B cell (primary cell): ENCODE results near the gene MGAT5. TPM values are rescaled to one million over a fixed set of nuclear protein-coding genes. Genes with fewer than 3 reads are reported as not detected.

Source experiments
- ATAC-seq: fragments of 200-7000 bp; cut with Tn5 transposase; one replicate; pipeline ENCODE4 v1.10.0; 2021; ENCODE audit warnings: low read depth, mild to moderate bottlenecking, moderate number of reproducible peaks, moderate library complexity
- CTCF ChIA-PET: fragments of 350-600 bp; sonication (Branson Sonifier 250); formaldehyde crosslinking; loops from one replicate; lab custom pipeline; 2021; ENCODE audit warnings: antibody characterized with exemption, inconsistent platforms; lab: Charles Lee
- POLR2A ChIA-PET: fragments of 350-600 bp; sonication (Branson Sonifier 250); formaldehyde crosslinking; loops from one replicate; lab custom pipeline; 2021; ENCODE audit warnings: antibody characterized with exemption; lab: Charles Lee
- DNase-seq: peaks from one replicate; pipeline ENCODE4 v3.0.0; 2013
- H2AFZ ChIP-seq: 2 replicates; pipeline ENCODE4 v1.6.1; 2012; ENCODE audit warnings: mild to moderate bottlenecking, low read depth, low read length; ENCODE audit not compliant: insufficient read depth, poor library complexity, severe bottlenecking
- H3K27ac ChIP-seq, 2 donors: 1 replicate in 1 of 2; 2 replicates in 1 of 2; pipeline ENCODE4 v1.5.1; 2012 to 2013; ENCODE audit warnings: low read length in 2 of 2, mild to moderate bottlenecking in 2 of 2, moderate library complexity in 1 of 2
- H3K27me3 ChIP-seq, 4 experiments: fragments of 200-600 bp in 1 of 4; sonication (generic) in 1 of 4; replicated peaks in 1 of 4; 1 replicate in 2 of 4; 2 replicates in 2 of 4; pipeline versions ENCODE4 v1.6.1 to v1.7.0; 2013 to 2016; ENCODE audit warnings: low read length in 3 of 4, mild to moderate bottlenecking in 2 of 4, mixed read lengths in 1 of 4, moderate library complexity in 1 of 4; ENCODE audit not compliant: insufficient read depth in 4 of 4, control insufficient read depth in 3 of 4; ENCODE audit errors: control extremely low read depth in 1 of 4
- H3K36me3 ChIP-seq, 2 experiments: replicated peaks in 1 of 2; 1 replicate in 1 of 2; 2 replicates in 1 of 2; pipeline versions ENCODE4 v1.6.1 to v1.7.1; 2013; ENCODE audit warnings: low read length in 1 of 2; ENCODE audit not compliant: insufficient read depth in 2 of 2, control insufficient read depth in 1 of 2; ENCODE audit errors: control extremely low read depth in 1 of 2, extremely low read depth in 1 of 2
- H3K4me1 ChIP-seq, 2 donors: fragments of 200-600 bp in 1 of 2; sonication (generic) in 1 of 2; 1 replicate in 1 of 2; 2 replicates in 1 of 2; pipeline versions ENCODE4 v1.5.1 to v1.6.1; 2013 to 2017; ENCODE audit warnings: low read length in 2 of 2; ENCODE audit not compliant: control insufficient read depth in 2 of 2, insufficient read depth in 2 of 2
- H3K4me2 ChIP-seq: replicated peaks from 2 replicates; pipeline ENCODE3; 2012; ENCODE audit warnings: mild to moderate bottlenecking, low read depth, low read length; ENCODE audit not compliant: poor library complexity, severe bottlenecking
- H3K4me3 ChIP-seq, 5 experiments: fragments of 200-600 bp in 1 of 5; sonication (generic) in 1 of 5; 1 replicate in 3 of 5; 2 replicates in 2 of 5; pipeline versions ENCODE4 v1.5.1 to v1.7.0; 2011 to 2016; ENCODE audit warnings: low read length in 4 of 5, mild to moderate bottlenecking in 4 of 5, low read depth in 2 of 5, control low read depth in 1 of 5, moderate library complexity in 1 of 5; ENCODE audit not compliant: insufficient read depth in 1 of 5; ENCODE audit errors: control extremely low read depth in 1 of 5, extremely low read depth in 1 of 5
- H3K79me2 ChIP-seq: fragments of 200-600 bp; sonication (generic); one replicate; pipeline ENCODE4 v1.6.0; 2016; ENCODE audit warnings: low read length; ENCODE audit not compliant: control insufficient read depth, insufficient read depth
- H3K9ac ChIP-seq: fragments of 200-600 bp; sonication (generic); 2 replicates; pipeline ENCODE4 v1.6.1; 2017; ENCODE audit warnings: mild to moderate bottlenecking, low read length, moderate library complexity
- H3K9me3 ChIP-seq, 3 donors: one replicate each; pipeline versions ENCODE4 v1.6.1 to v1.7.1; 2013; ENCODE audit warnings: low read length in 2 of 3; ENCODE audit not compliant: control insufficient read depth in 2 of 3, insufficient read depth in 1 of 3; ENCODE audit errors: control extremely low read depth in 1 of 3
- H4K20me1 ChIP-seq: 2 replicates; pipeline ENCODE4 v1.6.0; 2012; ENCODE audit warnings: mild to moderate bottlenecking, low read length; ENCODE audit not compliant: insufficient read depth, control insufficient read depth, poor library complexity, severe bottlenecking
- H3K27ac Mint-ChIP-seq: one replicate; pipeline ENCODE4 v1.8.0; 2021; ENCODE audit warnings: mixed read lengths
- H3K27me3 Mint-ChIP-seq: one replicate; pipeline ENCODE4 v1.8.0; 2021; ENCODE audit warnings: mixed read lengths
- H3K4me1 Mint-ChIP-seq: one replicate; pipeline ENCODE4 v1.8.0; 2021; ENCODE audit warnings: mixed read lengths
- H3K4me3 Mint-ChIP-seq: one replicate; pipeline ENCODE4 v1.8.0; 2021; ENCODE audit warnings: mixed read lengths
- H3K9me3 Mint-ChIP-seq: one replicate; pipeline ENCODE4 v1.8.0; 2022; ENCODE audit warnings: mixed read lengths; ENCODE audit not compliant: insufficient read depth
- CTCF ChIP-seq: fragments of 200-600 bp; IDR thresholded peaks from one replicate; pipeline ENCODE4 v1.8.0; 2022; ENCODE audit warnings: antibody characterized with exemption, mild to moderate bottlenecking
- EZH2 ChIP-seq: IDR thresholded peaks from 2 replicates; pipeline ENCODE4 v1.6.1; 2012; ENCODE audit warnings: borderline replicate concordance, low read depth, mild to moderate bottlenecking, moderate library complexity, low read length; ENCODE audit not compliant: insufficient read depth, poor library complexity, severe bottlenecking
- WGBS: methylation state at CpG from one replicate; pipeline ENCODE4 v1.1.5; 2013; ENCODE audit warnings: missing lambda C conversion rate; ENCODE audit not compliant: insufficient coverage; 5-methylcytosine and 5-hydroxymethylcytosine counted together
- intact Hi-C: fragments of 100-400 bp; cut with micrococcal nuclease; formaldehyde crosslinking; loops from one replicate; pipeline ENCODE4 v1.10.0; 2022
- polyA plus RNA-seq: library from polyadenylated mRNA; depleted of rRNA; stranded (reverse); fragments of >200 nt; gene quantifications from 2 replicates; pipeline ENCODE4 v1.2.3, GENCODE V29; 2012
- total RNA-seq, 2 donors: library from RNA; stranded (reverse); fragments of 120-200 nt in 1 of 2; gene quantifications; 1 replicate in 1 of 2; 2 replicates in 1 of 2; pipeline versions ENCODE4 v1.2.3 to v1.2.4, GENCODE V29; 2013 to 2022

Gene MGAT5
- total and polyA plus RNA-seq, 2 donors (not counting 1 experiment from before 2014, with no cell fraction given), result 27.2 to 184 TPM

DNA sequence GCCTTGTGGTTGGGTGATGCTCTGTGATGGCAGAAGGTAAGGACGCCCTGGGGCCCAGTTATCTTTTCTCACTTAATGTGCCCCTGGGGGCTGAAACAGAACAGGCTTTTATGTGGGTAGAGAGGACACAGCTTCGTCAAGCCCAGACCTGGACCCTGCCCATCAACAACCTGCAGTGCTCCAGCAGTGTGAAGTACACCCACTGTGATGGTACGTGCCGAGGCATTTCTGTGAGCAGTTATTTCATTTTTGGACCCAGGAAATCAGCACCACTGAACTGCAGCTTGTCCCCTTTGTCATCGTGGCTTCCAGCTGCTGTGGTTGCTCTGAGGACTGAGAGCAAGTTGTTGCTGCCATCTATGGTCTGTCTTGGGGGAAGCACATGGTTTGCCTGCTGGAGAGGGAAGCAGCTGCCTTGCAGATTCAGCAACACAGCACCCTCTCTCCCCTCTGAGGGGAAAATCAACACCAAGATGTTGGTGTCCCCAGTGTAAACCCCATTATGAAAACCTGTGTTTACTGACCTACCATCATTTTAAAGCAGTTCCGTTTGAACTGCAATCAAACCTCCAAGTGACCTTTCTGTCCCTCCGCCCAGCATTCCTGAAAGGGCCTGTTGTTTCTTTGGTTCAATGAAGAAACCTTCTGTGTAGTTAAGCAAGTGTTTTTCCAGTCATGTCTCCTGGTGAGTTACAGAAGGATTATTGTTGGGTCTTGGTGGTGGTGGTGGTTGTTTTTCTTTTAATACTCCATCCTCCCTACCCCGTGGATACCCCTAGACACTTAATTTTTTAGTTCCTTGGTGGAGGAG is 158.2 kb downstream of the MGAT5 start:
- Histone ChIP-seq H3K79me2 (peaks cover 47% of the 10 kb centered on the region), H3K4me1 (peaks cover 45 to 50% of the 10 kb centered on the region in 2 donors), H3K4me2 (peak overlapping the region; percentile 54), H3K36me3 (peaks cover 0 to 43% of the 10 kb centered on the region in 2 experiments), H3K4me3 (peak overlapping the region in 2 of 5 experiments; percentile 6 to 18), H4K20me1 (peaks cover 30% of the 10 kb centered on the region), H3K27ac (peak overlapping the region; percentile 64 to 74), H2AFZ (peak overlapping the region; percentile 50), H3K9me3 (no peaks in the 10 kb centered on the region), H3K9ac (peak overlapping the region; percentile 29), H3K27me3 (no peaks in the 10 kb centered on the region)
- H3K4me3 Mint-ChIP-seq, result peak overlapping the region; percentile 59
- no peaks in the 10 kb centered on the region for H3K9me3 Mint-ChIP-seq
- H3K4me1 Mint-ChIP-seq, result peaks cover 49% of the 10 kb centered on the region
- WGBS, result 9% methylated on average over 5 of the region's 8 CpGs
- H3K27me3 Mint-ChIP-seq, result no peaks in the 10 kb centered on the region
- intact Hi-C loops, result loop anchor here (1.0 to 5.0 kb wide), 6 partner anchors 137 to 526 kb away; no protein-coding TSS in a partner anchor
- ChIA-PET CTCF (interaction anchor here (0.5 to 9.7 kb wide), 86 partner anchors 9 to 568 kb away, joined by 3 to 398 read pairs (median 5); partner anchors contain the start of gene MGAT5), POLR2A (interaction anchor here (0.5 to 1.6 kb wide), 6 partner anchors 151 to 525 kb away, joined by 3 to 23 read pairs (median 4); no protein-coding TSS in a partner anchor)
- TF ChIP-seq EZH2 (no peak), CTCF (peak; percentile 81)
- peak; percentile 89 for DNase-seq
- ATAC-seq, result peak; percentile 93
- H3K27ac Mint-ChIP-seq, result peak overlapping the region; percentile 86
